Rectal smooth muscle tissue (tissue), 1 donor: Measurements from ENCODE around the gene C1orf53.
A peak's percentile ranks its signal among the peaks of the same experiment; 100 is the strongest.

Source experiments
- H3K27ac ChIP-seq: one replicate; pipeline ENCODE4 v1.7.0; 2013; ENCODE audit warnings: low read depth, low read length, inconsistent platforms
- H3K27me3 ChIP-seq: one replicate; pipeline ENCODE4 v1.7.0; 2013; ENCODE audit warnings: low read length; ENCODE audit not compliant: control insufficient read depth, insufficient read depth
- H3K36me3 ChIP-seq: one replicate; pipeline ENCODE4 v1.7.0; 2013; ENCODE audit warnings: low read length; ENCODE audit not compliant: control insufficient read depth, insufficient read depth
- H3K4me1 ChIP-seq: one replicate; pipeline ENCODE4 v1.7.0; 2013; ENCODE audit warnings: low read length; ENCODE audit not compliant: control insufficient read depth, insufficient read depth
- H3K4me3 ChIP-seq: one replicate; pipeline ENCODE4 v1.7.0; 2013; ENCODE audit warnings: low read length
- H3K9ac ChIP-seq: one replicate; pipeline ENCODE4 v1.7.0; 2013; ENCODE audit warnings: low read length

Gene C1orf53

DNA sequence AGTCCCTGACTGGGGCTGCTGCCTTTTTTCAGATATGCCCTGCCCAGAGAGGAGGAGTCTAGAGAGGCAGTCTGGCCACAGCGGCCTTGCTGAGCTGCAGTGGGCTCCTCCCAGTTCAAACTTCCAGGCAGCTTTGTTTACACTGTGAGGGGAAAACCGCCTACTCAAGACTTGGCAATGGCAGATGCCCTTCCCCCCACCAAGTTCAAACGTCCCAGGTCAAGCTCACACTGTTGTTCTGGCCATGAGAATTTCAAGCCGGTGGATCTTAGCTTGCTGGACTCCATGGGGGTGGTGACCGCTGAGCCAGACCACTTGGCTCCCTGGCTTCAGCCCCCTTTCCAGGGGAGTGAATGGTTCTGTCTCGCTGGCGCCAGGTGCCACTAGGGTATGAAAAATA is 18.3 kb upstream of the C1orf53 start:
- H3K4me3 ChIP-seq: no peak overlapping the region
- no peak overlapping the region for H3K27ac ChIP-seq
- no peaks in the 10 kb centered on the region for H3K4me1 ChIP-seq
- no peak overlapping the region for H3K9ac ChIP-seq
- no peaks in the 10 kb centered on the region for H3K36me3 ChIP-seq
- no peaks in the 10 kb centered on the region for H3K27me3 ChIP-seq

GRCh38 chr1:197890936-197891335 is 11.5 kb upstream of the C1orf53 start:
- Histone ChIP-seq H3K9ac (no peak overlapping the region), H3K27me3 (no peaks in the 10 kb centered on the region), H3K27ac (no peak overlapping the region), H3K4me1 (no peaks in the 10 kb centered on the region), H3K36me3 (no peaks in the 10 kb centered on the region), H3K4me3 (no peak overlapping the region)

DNA sequence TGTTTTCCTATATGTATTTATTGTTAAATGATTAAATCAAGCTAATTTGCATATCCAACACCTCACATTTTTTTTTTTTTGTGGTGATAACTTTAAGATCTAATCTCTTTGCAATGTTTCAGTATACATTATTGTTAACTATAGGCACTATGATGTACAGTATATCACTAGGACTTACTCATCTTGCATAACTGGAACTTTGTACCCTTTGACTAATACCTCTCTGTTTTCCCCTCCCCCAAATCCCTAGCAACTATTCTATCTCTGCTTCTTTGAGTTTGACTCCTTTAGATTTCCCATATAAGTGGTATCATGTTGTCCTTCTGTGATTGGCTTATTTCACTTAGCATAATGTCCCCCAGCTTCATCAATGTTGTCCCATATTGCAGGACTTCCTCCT is 9.7 kb upstream of the C1orf53 start:
- Histone ChIP-seq H3K4me1 (no peaks in the 10 kb centered on the region), H3K27me3 (no peaks in the 10 kb centered on the region), H3K9ac (no peak overlapping the region), H3K4me3 (no peak overlapping the region), H3K36me3 (no peaks in the 10 kb centered on the region), H3K27ac (no peak overlapping the region)

DNA sequence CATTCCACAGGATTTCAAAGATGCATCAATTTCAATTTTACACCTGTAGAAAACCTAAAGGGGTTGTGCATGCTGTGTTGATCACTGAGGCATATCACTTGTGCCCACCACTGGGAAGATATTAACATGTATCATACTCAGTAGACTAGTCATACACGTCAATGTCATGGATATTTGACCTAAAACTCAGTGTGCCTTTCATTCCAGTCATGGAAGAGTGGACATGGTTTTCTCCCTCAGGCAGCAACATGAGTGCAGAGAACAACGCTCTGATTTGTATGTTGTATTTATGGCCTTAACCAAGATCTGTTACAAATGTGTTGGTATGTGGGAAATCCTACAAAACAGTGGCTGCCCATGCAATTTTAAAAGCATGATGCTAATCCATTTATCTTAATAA is 6.1 kb upstream of the C1orf53 start:
- H3K27ac ChIP-seq: no peak overlapping the region
- peaks cover 2% of the 10 kb centered on the region for H3K36me3 ChIP-seq
- H3K4me3 ChIP-seq: no peak overlapping the region
- H3K9ac ChIP-seq: no peak overlapping the region
- H3K27me3 ChIP-seq: no peaks in the 10 kb centered on the region
- H3K4me1 ChIP-seq: no peaks in the 10 kb centered on the region

- peaks cover 4% of the 10 kb centered on the region for H3K4me1 ChIP-seq
- no peak overlapping the region for H3K4me3 ChIP-seq
- H3K9ac ChIP-seq: no peak overlapping the region
- no peaks in the 10 kb centered on the region for H3K27me3 ChIP-seq
- H3K36me3 ChIP-seq: peaks cover 2% of the 10 kb centered on the region
- H3K27ac ChIP-seq: no peak overlapping the region
Observed at GRCh38 chr1:197899037-197899436, 3.4 kb upstream of the C1orf53 start.

- Histone ChIP-seq H3K4me3 (peak overlapping the region; percentile 74), H3K9ac (peak overlapping the region; percentile 8), H3K4me1 (peaks cover 4% of the 10 kb centered on the region), H3K27me3 (no peaks in the 10 kb centered on the region), H3K27ac (peak overlapping the region; percentile 76), H3K36me3 (peaks cover 2% of the 10 kb centered on the region)
Observed at GRCh38 chr1:197902131-197902453, 338 bp upstream of the C1orf53 start.

DNA sequence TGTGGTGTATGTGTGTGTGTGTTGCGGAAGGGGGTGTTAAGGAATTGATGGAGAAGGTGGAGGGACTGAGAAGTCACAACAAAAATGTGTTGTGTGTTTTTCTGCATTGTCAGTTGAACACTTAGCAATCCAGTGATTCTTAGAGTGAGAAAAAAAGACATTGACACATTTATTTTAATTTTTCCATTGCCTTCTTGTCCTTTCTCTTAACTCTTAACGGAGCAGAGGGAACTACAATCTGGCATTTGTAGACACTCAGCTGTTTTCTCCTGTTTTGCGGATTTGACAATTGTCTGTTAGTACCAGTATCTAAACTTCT is 725 bp downstream of the C1orf53 start:
- Histone ChIP-seq H3K27ac (no peak overlapping the region), H3K4me3 (peak overlapping the region; percentile 74), H3K9ac (peak overlapping the region; percentile 25), H3K4me1 (peaks cover 4% of the 10 kb centered on the region), H3K36me3 (peaks cover 1% of the 10 kb centered on the region), H3K27me3 (peaks cover under 1% of the 10 kb centered on the region)

DNA sequence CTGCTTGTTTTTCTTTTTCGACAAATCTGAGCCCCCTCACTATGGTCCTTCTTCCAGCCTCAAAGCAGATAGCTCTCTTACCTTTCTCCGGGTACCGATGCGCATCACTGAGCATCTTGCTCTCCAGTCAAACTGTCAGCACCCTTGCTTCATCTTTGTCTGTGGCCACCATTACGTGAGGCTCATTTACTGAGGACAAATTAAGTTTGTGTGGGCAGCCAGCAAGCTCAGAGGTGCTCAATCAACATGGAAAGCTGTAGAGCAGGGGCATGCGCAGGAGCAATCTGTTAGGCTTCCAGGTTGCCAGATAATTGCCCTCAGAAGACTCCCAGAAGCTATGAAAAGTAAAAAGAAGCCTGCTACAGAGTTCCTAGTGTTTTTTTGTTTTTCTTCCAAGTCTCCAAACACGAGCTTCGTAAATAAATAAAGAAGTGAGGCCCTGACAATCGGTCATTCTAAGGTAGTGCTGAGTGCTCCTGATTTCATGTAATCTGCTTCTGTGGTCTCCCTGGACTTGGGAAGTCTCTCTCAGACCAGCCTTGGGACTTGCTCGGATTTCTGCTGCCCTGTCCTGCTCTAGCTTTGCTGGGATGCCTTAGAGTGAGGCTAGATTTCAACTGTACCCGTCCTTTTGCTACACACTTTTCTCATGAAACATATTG is 1.8 kb downstream of the C1orf53 start:
- H3K36me3 ChIP-seq: no peaks in the 10 kb centered on the region
- H3K4me1 ChIP-seq: peaks cover 4% of the 10 kb centered on the region
- H3K27ac ChIP-seq: no peak overlapping the region
- H3K9ac ChIP-seq: no peak overlapping the region
- peaks cover 10% of the 10 kb centered on the region for H3K27me3 ChIP-seq
- no peak overlapping the region for H3K4me3 ChIP-seq

- no peaks in the 10 kb centered on the region for H3K36me3 ChIP-seq
- H3K9ac ChIP-seq: no peak overlapping the region
- no peak overlapping the region for H3K4me3 ChIP-seq
- peaks cover 4% of the 10 kb centered on the region for H3K4me1 ChIP-seq
- H3K27me3 ChIP-seq: peaks cover 25% of the 10 kb centered on the region
- no peak overlapping the region for H3K27ac ChIP-seq
Observed at GRCh38 chr1:197905699-197906351, 3.4 kb downstream of the C1orf53 start.

DNA sequence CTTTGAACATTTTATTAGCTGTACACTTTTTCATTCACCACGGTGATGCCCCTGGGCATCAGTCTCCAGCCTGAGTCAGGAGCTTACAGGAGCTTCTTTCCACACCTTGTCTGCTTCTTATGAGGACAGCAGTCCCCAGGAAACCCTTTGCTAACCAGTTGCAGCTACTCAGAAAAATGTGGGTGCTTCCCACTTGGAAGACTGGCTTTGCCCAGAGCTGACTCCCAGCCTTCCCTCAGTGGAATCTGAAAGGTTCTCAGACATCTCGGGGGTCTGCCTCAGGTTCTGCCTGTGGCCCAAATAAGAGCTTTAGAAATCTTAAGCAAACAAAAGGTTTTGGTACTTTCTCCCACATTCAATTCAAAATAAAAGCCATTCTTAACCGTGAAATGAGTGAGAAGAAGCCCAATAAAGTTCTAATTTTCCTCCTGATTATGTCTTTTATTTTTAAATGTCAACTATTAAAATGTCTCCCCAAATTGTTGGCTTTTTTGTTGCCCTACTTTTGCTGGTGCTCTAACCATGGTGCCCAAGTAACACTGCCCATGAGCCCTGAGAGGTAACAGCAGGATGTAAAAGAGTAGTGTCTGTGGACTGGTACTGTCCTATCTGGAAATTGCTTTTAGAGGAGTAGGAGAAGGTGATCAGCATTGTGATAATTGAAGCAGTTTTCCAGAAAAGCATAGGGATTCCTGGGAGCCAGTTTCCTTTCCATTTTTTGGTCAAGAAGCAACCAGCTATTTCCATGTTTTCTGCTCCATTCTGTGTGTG is 5.6 kb downstream of the C1orf53 start:
- H3K4me1 ChIP-seq: peaks cover 5% of the 10 kb centered on the region
- peaks cover 45% of the 10 kb centered on the region for H3K27me3 ChIP-seq
- H3K4me3 ChIP-seq: no peak overlapping the region
- no peaks in the 10 kb centered on the region for H3K36me3 ChIP-seq
- H3K27ac ChIP-seq: no peak overlapping the region
- H3K9ac ChIP-seq: no peak overlapping the region

DNA sequence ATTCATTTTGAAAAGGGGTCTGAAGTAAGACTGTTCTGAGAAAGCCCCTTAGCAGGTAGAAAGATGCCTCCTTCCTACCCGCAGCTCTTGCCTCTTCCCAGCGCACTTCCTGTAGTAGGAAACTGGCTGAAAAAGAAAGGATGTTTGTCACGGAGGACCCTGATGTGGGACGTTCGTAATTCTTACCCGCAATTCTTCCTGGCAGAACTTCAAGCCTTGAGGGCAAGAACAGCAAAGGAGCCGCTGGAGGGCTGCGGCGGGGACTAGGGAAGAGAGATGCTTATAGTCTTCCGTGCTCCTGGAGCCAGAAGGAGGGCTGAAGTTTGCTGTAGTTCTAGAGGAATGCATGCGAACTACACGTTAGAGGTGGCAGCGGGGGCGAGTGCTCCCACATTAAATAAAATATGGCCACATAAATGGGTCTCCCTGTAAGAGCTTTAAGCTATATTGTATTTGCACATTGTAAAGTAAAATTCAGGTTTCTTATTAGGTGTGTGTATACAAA is 6.3 kb downstream of the C1orf53 start:
- Histone ChIP-seq H3K4me3 (no peak overlapping the region), H3K9ac (no peak overlapping the region), H3K27me3 (peaks cover 52% of the 10 kb centered on the region), H3K27ac (no peak overlapping the region), H3K36me3 (no peaks in the 10 kb centered on the region), H3K4me1 (peaks cover 2% of the 10 kb centered on the region)

DNA sequence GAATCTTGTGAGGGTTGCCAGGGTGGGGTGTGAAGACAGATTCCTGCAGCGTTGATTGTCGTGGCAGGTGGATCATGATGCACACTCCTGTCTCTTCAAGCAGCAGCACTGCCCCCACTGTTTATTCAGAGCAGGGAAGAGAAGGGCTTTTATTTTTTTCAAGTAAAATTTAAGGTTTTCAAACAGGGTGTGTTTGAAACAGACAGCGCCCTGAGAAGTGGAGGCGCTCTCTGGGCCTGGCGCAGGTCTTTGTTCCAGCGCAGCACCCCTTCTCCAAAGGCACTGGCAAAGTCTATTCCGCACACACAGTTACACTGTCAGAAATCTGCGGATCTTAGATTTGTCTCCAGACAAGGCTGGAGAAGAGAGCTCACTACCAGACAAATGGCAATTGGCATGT is 7.0 kb downstream of the C1orf53 start:
- H3K27ac ChIP-seq: no peak overlapping the region
- H3K4me3 ChIP-seq: no peak overlapping the region
- no peaks in the 10 kb centered on the region for H3K36me3 ChIP-seq
- peaks cover 57% of the 10 kb centered on the region for H3K27me3 ChIP-seq
- H3K4me1 ChIP-seq: peaks cover 2% of the 10 kb centered on the region
- H3K9ac ChIP-seq: no peak overlapping the region
